Measurements from ENCODE around the gene RBM10.

RBM10 gene

DNA sequence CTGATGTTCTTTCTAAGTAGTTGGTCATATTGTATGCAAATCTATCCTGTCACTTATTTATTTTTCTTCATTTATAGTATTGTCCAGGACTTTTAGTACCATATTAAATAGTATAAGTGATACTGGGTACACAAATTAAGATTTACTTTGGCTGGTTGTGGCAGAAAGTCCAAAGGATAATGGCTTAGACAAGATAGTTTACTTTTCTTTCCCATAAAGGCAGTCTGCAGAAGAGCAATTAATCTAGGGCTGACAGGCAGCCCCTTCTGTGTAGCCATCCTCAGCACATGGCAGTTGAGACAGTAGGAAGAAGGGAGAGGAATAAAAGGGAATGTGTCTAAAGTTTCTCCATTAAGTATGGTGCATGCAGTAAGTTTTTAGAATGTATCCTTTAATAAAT lies 6.4 kb downstream of the RBM10 start:
- DNase-seq: no peak

DNA sequence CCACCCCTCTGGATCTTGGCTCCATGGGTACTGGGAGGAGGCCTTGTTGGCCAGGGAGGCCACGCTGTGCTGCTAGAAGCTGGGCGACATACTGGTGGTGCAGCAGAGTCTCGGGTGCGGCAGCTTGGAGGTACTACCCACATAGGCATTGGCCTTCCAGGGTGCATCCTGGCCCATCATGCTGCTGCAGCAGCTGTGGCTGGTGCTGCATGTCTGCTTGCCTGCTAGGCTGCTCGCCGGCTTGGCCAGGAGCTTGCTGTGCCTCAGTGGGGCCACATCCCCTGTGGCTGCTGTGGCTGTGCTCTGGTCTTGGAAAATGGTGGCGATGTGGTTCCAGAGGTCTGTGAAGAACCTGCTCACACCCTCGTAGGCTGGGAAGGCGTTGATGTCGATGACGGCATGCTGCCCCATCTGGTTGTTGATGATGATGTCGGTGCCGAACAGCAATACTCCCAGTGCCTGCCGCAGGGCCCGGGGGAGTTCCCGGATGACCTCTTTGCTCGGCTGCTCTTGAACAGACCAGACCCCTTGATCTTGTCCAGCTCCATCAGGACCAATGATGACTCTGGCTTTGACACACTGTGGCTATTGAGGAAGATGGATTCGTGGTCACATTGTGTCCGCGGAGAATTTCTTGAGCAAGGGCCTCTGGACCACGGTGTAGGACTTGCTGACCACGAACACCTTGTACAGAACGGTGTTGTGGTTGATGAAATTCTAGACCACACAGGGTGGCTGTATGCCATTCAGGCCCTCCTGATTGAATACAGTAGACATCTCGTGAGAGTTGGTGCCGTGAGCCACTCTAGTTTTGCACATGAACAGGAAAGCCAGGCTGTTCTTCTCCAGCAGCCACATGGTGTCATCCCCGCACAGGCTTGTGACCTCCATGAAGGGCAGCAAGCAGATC lies 11.8 kb downstream of the RBM10 start:
- DNase-seq: no peak

DNA sequence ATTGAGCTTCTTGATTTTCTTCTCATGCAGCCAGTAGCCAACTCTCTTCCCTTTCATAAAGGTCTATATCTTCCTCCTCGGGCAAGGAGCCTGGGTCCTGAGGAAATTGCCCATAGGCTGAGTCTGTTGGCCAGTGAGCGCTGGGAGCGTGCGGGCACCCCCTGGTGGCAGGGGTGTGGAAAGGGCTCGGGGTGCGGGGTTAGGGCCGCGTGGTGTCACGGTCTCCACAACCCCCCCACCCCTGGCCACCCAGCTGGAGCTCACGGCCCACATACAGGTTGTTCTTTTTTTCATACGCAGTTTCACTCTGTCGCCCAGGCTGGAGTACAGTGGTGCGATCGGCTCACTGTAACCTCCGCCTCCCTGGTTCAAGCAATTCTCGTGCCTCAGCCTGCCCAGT lies 13.1 kb downstream of the RBM10 start:
- no peak for DNase-seq

- no peak for DNase-seq
Observed at GRCh38 chrX:47158781-47159180, 13.8 kb downstream of the RBM10 start.

DNA sequence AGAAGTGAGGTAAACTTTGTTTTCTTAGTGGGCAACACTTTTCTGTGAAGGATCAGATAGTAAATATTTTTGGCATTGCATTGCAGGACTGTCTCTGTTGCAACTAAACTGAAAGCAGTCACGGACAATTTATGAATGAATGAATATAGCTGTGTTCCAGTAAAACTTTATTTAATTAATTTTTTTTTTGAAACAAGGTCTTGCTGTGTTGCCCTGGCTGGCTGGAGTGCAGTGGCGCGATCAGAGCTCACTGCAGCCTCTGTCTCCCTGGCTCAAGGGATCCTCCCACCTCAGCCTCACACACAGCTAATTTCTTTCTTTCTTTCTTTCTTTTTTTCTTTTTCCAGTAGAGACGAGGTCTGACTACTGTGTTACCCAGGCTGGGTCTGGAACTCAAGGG lies 15.8 kb downstream of the RBM10 start:
- DNase-seq: no peak

DNA sequence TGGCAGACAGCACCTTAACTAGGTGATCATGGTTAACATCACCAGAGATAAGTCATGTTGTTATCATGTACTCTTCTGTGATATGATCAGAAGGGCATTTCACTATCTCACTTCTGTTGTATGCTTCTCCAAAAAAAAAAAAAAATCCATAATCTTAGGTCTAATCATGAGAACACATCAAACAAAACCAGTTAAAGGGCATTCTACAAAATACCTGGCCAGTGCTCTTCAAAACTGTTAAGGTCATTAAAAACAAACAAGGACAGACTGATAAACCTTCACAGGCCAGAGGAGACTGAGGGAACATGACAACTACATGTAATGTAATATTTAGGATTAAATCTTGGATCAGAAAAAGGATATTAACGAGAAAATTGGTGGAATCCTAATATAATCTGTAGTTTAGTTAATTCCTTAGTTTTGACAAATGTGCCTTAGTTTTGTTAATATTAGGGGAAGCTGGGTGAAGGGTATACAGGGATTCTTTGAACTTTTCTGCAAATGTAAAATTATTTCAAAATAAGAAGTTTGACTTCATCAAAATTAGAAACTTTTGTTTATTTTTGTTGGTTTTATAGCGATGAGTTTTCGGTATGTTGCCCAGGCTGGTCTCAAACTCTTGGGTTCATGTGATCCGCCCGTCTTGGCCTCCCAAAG lies 18.0 kb downstream of the RBM10 start:
- DNase-seq: no peak

DNA sequence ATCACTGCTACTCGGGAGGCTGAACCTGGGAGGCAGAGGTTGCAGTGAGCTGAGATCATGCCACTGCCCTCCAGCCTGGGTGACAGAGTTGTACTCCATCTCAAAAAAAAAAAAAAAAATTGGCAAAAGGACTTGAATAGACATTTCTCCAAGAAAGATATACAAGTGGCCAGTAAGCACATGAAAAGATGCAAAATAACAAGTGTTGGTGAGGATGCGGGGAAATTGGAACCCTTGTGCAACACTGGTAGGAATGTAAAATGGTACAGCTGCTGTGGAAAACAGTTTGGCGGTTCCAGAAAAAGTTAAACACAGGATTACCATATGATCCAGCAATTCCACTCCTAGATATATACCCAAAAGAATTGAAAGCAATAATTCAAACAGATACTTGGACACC lies 19.4 kb downstream of the RBM10 start:
- no peak for DNase-seq

DNA sequence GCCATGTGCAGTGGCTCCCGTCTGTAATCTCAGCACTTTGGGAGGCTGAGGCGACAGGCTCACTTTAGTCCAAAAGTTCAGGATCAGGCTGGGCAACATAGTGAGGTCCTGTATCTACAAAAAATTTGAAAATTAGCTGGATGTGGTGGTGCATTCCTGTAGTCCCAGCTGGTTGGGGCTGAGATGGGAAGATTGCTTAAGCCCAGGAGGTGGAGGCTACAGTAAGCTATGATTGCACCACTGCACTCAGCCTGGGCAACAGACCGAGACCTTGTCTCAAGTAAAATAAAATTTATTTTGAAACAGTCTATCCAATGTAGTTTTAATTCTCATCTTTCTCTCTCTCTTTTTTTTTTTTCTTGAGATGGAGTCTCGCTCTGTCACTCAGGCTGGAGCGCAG lies 21.1 kb downstream of the RBM10 start:
- DNase-seq: no peak

DNA sequence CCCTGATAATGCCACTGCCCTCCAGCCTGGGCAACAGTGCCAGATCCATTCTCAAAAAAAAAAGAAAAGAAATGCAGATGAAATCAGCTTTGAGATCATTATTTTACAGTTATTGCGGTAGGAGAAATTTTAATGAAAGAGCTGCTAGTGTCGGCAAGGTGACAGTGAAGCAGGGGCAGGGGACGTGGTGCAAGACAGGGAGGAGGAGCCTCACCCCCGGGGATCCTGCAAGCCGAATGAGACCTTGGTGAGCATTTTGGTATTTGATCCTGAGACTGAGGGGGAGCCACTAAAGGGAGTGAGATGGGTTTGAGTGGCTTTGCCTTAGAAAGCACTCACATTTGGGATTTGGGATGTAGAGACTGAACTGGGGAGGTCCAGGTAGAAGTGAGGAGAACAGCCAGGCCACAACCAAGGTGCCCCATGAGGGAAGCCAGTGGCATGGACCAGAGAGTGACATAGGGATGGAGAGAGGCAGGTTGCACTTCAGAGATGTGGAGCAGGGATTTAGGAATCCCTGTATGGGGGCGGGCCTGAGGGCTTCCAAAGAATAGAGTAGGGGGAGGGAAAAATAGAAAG lies 23.6 kb downstream of the RBM10 start:
- DNase-seq: no peak

DNA sequence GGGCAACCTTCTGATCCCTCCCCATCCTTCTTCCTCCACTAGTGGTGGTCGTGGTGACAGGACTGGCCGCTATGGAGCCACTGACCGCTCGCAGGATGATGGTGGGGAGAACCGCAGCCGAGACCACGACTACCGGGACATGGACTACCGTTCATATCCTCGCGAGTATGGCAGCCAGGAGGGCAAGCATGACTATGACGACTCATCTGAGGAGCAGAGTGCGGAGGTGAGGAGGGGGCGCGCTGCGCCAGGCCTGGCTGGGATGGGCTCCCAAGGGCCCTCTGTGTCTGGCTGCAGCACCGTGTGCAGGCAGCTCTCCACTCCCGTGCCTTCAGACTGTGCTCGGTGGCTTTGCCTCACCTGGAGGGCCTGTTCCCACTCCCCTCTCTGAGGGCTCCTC lies 24.3 kb downstream of the RBM10 start:
- DNase-seq: no peak

GRCh38 chrX:47169726-47170515 lies 24.9 kb downstream of the RBM10 start:
- no peak for DNase-seq

DNA sequence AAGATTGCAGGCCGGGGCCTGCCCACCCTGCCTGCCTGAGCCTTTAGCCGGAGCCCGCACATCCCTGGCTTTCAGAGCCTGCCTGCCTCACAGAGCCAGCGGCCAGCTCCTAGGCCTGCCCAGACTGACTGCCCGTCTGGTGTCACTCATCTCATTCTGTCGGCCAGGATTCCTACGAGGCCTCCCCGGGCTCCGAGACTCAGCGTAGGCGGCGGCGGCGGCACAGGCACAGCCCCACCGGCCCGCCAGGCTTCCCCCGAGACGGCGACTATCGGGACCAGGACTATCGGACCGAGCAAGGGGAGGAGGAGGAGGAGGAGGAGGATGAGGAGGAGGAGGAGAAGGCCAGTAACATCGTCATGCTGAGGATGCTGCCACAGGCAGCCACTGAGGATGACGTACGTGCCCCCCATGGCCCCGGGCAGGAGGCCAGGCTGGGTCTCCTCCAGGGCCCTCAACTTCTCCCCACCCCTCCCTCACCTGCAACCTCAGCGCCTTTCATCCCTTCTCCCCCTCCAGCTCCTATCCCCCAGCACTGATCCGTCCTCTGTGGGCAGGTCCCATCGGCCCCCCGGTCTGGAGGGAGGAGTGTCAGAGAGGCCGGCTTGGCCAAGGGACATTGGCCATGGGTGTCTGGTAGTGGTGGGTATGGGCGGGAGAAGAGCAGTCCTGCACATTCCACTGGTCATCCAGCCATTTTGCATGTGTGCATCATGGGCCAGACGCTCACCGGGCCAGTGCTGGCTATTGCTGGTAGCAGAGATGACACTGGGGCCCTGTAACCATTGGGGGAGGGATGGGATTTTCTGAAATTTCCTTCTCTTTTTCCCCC lies 26.1 kb downstream of the RBM10 start:
- DNase-seq: no peak

DNA sequence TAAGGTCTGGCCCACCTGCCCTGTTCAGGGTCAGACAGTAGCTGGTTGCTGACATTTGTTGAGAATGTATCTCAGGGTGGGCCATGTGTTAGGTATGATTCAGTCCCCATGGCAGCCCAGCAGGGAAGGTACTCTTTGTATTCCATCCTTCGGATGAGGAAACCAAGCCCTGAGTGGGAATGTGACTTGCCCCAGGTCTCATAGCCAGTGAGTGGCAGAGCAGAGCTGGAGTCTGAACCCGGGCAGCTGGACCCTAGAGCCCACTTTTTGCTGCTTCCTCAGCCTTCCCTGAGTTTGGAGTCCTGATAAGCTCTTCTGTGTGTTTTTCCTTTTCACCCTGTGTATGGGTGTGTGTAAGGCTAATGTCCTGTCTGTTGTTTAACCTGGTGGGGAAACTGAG lies 27.0 kb downstream of the RBM10 start:
- DNase-seq: no peak

DNA sequence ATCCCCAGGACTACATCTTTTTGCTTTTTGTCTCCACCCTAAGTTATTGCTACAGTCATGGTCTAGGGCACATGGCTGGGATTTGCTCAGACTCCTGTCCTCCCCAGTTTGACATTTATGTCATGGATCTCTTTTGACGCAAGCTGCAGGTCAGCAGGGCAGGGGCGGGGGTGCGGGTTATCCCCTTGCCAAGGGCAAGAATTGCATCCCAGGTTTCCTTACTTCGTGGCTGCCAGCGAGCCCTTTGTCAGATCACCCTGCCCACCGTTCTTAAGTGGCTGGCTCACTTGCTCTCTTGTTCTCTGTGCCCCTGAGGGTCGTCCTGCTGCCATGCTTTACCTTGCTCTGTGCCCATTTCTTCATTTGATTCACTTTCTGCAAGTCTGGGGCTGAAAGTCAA lies 27.5 kb downstream of the RBM10 start:
- DNase-seq: no peak

GRCh38 chrX:47172971-47173792 lies 28.2 kb downstream of the RBM10 start:
- DNase-seq: no peak

DNA sequence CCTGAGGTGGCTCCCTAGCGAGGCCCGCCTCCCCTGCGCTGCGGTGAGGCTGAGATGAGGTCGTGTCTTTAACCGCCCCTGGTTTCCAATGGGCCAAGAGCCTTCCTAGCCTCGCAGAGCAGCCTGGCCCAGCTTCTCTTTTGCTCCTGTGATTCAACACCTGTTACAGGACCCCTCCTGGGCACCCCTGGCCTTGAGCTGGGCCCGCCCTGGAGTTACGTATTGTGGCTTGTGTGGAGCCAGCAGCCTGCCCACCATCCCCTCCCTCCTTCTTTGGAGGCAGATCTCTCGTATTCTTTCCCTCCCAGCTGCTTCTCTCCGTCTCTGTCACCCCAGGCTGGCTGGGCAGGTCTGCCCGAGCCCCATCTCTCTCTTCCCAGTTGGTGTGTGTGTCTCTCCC lies 29.4 kb downstream of the RBM10 start:
- no peak for DNase-seq

DNA sequence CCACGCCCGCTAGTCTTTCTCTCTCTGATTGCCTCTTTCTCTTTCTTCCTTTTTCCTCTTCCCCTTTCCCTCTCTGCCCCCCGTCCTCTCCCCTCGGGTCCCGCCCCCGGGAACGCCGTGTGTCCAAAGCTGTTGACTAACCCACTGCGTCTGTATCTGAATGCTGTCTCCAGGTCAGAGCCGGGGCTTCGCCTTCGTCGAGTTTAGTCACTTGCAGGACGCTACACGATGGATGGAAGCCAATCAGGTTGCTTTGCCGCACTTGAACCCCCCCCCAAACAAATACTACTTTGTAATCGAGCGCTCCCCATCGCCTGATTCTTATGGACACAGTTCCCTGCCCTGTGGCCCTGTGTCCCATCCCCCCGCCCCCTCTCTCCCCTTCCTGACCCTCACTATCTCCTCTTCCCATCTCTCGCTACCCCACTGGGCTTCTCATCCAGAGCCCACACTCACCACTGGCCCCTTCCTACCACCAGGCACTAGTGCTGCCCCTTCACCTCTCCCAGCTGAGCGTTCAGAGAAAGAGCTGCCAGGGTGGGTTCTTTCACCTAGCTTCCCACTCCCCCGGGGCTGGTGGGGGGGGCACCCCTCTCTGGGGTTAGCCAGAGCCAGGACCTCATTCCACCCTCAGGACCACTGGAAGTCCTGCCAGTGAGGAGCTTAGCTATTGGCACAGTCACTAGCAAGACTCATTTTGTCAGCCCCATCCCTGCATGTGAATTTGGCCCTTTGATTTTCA lies 30.0 kb downstream of the RBM10 start:
- DNase-seq: no peak

GRCh38 chrX:47175588-47175980 lies 30.6 kb downstream of the RBM10 start:
- no peak for DNase-seq

DNA sequence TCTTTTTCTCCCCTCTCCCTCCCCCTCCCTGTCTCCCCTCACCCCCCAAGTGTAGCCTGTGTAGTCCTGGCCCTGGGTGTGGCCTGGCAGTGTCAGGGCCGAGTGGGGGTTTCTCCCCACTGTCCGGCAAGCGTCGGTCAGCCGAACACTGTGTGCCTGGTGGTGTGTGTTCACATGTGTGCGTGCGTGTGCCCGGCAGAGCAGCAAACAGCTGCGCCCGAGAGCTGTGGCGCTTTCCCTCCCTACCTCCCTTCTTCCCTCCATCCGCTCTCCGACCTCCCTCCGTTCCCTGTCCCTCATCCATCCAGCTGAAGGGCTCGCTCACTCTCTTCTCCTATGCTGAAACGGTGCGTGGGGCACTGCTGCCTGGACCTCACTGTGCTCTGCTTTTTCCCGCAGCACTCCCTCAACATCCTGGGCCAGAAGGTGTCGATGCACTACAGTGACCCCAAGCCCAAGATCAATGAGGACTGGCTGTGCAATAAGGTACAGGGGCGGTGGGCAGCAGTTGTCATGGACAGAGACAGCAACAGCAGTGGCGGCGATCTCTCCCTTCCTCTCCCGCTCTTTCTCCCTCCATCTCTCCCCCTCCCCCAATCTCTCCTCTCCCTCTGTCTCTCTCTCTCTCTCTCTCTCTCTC lies 31.2 kb downstream of the RBM10 start:
- no peak for DNase-seq

- DNase-seq: no peak
Observed at GRCh38 chrX:47177079-47177478, 32.1 kb downstream of the RBM10 start.

All from CD4-positive, alpha-beta T cell treated with Interleukin-4 for 1 hour (primary cell).